ENCODE measurements around the gene PCDHGB4.

GRCh38 chr5:141373673-141374317 lies 13.7 kb upstream of the PCDHGB4 start, which contains the start of gene PCDHGA6:
- TF ChIP-seq EZH2 (IDR thresholded peaks at IDR 0.05; ENCODE audit: low read depth) (no peak), CTCF (conservative IDR thresholded peaks at IDR 0.05) (peak; percentile 46; the same call in 1 of the 2 replicates)

Measured in PC-9 (cell line).